ENCODE results near the gene TEX2. TPM values are rescaled to one million over a fixed set of nuclear protein-coding genes. Genes with fewer than 3 reads are reported as not detected.

Gene TEX2
- 13.4 and 22.6 TPM in 2 replicates for total RNA-seq (2014; rRNA removed; shearing (Covaris generic))

DNA sequence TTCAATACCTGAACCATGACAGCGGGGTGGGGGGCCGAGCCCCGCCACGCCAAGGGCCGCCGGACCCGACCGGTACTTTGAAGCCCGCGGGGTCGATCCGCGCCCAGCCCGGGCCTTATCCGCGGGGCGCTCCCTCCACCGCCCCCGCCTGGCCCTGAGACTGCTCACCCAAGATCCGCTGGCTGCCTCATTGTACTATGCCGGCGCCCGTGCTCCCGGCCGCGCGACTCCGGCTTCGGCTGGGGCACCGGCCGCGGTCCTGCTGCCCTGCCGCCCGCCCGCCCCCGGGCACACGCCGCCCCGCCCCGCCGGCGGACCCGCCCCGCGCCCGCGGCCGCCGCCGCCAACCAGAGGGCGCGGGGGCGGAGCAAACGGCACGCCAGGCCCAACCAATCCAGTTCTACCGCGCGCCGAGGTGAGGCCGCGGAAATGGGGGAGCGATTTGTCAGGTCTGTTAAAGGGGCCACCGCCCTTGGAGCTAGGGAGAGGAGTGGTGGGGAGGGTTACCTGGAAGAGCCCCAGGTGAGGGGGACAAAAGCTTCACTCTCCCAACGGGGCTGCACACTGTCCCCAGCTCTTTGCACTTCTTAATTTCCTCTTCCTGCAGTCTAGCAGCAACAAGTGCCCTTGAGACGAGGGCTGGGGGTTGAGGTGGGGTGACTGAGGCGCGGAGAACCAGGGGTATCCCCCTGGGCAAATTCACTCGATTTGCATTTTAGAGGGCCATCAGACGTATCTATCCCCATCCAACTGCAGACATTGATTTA lies at the start of gene TEX2:
Gene TEX2 (minus strand): TSS at position 261 of the 767 bp plus-strand sequence. CDS start 49,043 bp downstream, outside the sequence.
- peak; percentile 86 for DNase-seq (ENCODE audit: low read depth)

DNA sequence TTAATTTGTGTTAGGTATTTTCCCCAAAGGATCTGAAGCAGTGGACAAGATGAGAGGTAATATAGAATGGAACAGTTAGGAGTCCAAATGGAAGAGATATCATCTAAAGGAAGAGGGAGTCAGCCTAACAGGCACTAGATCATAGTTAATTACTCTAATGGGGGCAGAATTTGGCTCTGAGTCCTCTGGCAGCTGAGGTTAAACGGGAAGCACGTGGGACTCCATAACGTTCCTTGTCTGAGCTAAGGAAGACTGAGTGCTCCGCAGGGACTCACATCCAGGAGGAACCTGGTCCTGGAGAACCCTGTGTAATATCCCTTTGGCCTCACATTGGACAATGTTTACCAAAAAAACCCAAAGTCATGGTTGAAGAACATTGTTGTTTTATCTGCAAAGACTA lies 46.6 kb upstream of the TEX2 start:
- DNase-seq (ENCODE audit: low read depth) = no peak

GRCh38 chr17:64309021-64309420 lies 46.0 kb upstream of the TEX2 start:
- DNase-seq (ENCODE audit: low read depth) = no peak

GRCh38 chr17:64306850-64307463 lies 43.9 kb upstream of the TEX2 start:
- peak; percentile 67 for DNase-seq (ENCODE audit: low read depth)

DNA sequence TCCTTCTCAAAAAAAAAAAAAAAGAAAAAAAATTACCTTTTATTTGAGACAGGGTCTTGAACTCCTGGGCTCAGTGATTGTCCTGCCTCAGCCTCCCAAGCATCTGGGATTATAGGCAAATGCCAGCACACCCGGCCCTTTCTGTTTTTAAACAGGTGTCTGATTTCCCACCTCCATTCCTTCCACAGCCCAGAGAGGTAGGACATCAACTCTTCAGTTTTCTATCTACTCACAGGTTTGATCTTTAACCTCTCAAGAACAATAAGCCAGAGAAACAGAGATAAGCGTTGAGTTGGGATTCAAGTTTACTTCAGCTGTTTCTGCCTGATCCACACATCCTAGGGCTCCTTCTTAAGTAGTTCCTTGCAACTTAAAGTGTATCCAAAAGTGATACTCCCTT lies 41.5 kb upstream of the TEX2 start:
- no peak for DNase-seq (ENCODE audit: low read depth)

- no peak for DNase-seq (ENCODE audit: low read depth)
Observed at GRCh38 chr17:64300699-64300965, 37.6 kb upstream of the TEX2 start.

- DNase-seq (ENCODE audit: low read depth) = no peak
Observed at GRCh38 chr17:64297467-64298088, 34.5 kb upstream of the TEX2 start.

DNA sequence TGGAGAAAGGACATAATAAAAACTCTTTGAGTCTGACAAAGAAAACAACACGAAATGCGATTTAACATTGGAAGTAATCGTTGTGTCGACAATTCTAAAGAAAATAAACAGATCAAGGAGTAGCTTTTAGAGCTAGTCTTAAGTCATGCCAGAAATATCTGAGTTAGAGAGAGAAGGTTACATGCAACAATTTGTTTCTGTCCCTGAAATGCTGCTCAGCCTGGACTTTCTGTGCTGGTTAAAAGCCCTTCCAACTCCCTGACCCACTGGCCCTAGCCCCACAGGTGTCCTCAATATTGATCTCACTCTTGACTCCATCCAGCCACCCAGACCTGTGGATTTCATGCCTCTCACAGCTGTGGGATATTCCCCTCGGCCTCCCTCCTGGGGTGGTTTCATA lies 33.2 kb upstream of the TEX2 start:
- no peak for DNase-seq (ENCODE audit: low read depth)

DNA sequence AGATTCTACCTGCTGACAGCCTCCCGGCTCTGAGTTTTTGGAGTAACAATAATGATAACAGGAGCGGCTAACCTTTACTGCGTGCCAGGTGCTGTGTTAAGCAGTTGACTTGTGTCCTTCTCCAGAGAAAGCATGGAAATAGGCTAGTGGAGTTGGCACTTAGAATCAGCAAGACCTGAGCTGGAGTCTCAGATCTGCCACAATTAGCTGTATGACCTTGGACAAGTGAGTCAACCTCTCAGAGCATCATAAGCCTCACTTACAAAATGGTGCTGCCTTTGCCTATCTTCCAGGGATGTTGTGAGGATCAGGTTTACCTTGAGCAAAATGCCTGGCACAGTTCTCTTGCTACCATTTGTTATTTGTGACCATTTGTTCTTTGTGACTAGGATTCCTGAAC lies 32.1 kb upstream of the TEX2 start:
- DNase-seq (ENCODE audit: low read depth) = no peak

GRCh38 chr17:64291268-64291851 lies 28.3 kb upstream of the TEX2 start:
- DNase-seq (ENCODE audit: low read depth) = peak; percentile 6

GRCh38 chr17:64289741-64290141 lies 26.7 kb upstream of the TEX2 start:
- no peak for DNase-seq (ENCODE audit: low read depth)

DNA sequence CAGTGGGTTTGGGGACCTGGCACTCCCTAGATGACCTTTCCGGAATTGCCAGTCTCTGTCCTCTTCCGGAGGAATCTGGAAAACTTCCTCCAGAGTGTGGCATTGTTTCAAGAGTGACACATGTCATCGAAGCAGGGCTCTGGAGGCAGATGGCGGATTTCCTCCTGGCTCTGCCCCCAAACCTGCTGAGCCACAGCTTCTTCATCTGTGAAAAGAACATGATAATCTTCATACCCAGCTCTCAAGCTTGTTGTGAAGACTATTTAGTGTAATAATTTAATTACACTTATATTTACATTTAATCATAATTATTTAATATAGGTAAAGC lies 19.7 kb upstream of the TEX2 start:
- DNase-seq (ENCODE audit: low read depth) = no peak

GRCh38 chr17:64281962-64282752 lies 19.1 kb upstream of the TEX2 start:
- peak; percentile 63 for DNase-seq (ENCODE audit: low read depth)

DNA sequence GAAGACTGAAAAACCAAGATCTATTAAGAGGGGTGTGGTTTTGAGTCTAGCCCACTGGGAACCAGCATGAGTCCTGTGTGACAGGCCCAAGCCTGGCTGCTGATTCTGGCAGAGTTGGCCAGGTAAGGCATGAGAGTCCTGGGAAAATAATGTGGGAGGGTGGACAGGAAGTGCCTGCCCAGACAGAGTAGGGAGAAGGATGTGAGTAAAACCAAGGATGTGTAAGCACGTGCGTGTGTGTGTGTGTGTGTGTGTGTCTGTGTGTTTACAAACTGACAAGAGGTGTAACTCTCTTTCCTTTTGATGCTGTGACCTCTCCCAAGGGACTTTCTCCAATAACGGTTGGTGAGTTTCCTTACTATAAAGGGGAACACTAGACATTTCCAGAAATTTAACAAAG lies 15.6 kb upstream of the TEX2 start:
- DNase-seq (ENCODE audit: low read depth) = peak; percentile 75

DNA sequence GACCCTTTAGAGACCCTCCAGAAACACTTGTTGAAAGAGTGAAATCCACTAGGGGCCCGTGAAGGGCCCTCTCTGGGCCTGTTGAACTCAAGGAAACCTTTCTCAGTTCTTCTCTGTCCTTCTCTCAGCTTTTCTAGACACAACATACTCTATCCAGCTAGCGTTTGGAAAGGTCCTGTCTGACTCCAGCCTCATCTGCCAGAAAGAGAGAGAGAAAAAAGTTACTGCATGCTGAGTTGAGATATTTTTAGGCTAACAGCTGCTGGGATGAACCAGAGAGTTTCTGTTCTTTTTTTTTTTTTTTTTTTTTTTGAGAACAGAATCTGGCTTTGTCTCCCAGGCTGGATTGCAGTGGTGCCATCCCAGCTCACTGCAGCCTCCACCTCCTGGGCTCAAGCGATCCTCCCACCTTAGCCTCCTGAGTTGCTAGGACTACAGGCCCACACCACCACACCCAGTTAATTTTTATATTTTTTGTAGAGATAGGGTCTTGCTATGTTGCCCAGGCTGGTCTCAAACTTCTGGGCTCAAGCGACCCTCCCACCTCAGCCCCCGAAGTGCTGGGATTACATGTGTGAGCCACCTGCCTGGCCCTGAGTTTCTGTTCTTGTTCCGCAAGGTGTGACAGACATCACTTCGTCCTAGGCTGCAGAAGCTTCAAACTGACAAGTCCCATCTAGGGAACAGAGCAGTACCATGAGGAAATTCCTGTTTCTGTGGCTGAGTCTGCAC lies 14.9 kb upstream of the TEX2 start:
- no peak for DNase-seq (ENCODE audit: low read depth)

GRCh38 chr17:64276961-64277505 lies 14.0 kb upstream of the TEX2 start:
- DNase-seq (ENCODE audit: low read depth) = no peak

DNA sequence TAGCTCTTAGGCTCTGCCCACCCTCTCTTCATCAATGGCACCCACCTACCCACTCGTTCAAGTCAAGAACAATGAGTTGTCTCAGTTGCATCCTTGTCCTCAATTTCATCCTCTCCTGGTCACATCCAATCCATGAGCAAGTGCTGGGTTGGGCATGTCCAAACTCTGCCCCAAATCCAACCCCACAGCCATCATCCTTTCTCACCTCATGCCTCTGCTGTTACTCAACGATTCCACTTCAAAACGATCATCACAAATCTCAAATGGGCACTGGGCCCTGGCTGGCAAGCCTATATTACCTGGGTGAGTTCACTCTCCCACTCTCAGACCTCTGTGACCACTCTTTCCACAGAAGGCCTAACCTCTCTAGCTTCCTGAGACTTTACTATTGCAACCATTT lies 12.0 kb upstream of the TEX2 start:
- no peak for DNase-seq (ENCODE audit: low read depth)

DNA sequence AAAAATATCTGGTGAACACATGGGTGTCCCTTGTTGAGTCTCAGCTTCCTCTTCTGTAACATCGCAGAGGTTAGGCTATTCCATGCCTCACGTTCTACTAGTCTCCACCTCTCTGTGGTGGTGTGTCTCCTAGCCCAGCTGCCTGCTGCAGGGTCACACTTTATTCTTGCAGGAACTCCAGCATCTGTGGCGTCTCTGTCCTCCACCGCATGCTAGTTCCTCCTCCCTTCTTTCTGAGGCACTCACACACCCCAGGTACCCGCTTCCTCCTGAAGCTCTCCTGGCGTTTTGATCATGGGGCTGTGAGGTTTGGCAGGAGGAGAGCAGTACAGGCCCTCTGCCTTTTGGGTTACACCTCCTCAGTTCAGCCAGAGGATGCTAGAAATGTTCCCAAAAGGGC lies 9.9 kb upstream of the TEX2 start:
- no peak for DNase-seq (ENCODE audit: low read depth)

GRCh38 chr17:64270885-64271284 lies 7.8 kb upstream of the TEX2 start:
- DNase-seq (ENCODE audit: low read depth) = no peak

DNA sequence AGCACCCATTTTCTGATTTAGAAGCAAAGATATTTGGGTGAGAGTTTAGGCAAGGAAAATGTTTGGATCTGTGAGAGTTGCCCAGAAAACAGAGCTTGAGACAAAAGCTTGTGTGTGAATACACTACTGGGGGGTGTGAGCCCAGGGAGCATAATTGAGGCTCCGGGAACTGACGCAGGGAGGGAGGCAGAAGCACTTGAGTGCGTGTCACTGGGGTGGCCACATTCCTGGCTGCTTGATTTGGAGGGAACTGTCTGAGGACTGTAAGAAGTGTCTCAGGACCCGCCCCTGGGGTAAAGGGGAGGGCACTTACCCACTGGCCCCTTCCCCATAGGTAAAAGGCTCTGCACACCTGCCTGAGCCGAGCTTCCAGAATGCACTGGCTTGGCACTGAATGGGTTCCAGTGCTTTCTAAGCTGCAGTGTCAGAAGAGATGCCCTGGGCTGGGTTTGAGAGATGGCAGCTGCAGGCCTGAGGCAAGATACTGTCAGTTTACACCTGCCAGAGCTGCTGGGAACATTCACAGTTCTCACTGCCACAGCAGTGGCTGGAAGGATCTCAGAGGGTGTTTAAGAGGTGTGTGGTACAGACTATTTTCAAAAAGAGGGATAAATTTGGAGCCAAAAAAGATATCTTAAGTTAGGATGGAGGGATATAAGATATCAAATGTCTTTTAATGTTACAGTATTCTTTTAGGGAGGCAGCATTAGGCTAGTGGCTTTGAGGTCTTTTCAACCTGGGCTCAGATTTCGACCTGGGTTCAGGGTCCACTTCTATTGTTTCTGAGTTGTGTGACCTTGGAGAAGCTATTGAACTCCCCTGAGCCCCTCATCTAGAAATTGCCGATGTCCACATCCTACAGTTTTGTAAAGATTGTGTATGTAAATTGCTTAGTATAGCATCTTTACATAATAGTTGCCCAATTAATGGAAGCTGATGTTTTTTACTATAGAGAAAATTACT lies 6.9 kb upstream of the TEX2 start:
- DNase-seq (ENCODE audit: low read depth) = no peak

All from M059J (cell line).